GM18507 (cell line): ENCODE measurements around the gene CDON.
"Not testable (repeated sequence)": the region's sequence is repeated elsewhere in the genome, so short reads cannot be mapped to it uniquely, and the experiment has no call there.

Experiments used
- DNase-seq: peaks from one replicate; pipeline ENCODE4 v3.0.0; 2011; ENCODE audit warnings: low read depth; ENCODE audit not compliant: insufficient read length; ENCODE audit errors: extremely low spot score
- FAIRE-seq: peaks from 2 replicates; lab custom pipeline; 2011; peaks lifted over from hg19 to GRCh38; lab: Jason Lieb, UNC

Gene CDON

GRCh38 chr11:125935056-125935455 lies 127.6 kb downstream of the CDON start:
- FAIRE-seq: no peak
- DNase-seq: no peak

- no peak for FAIRE-seq
- no peak for DNase-seq
Observed at GRCh38 chr11:125934473-125934872, 128.2 kb downstream of the CDON start.

GRCh38 chr11:125933030-125933813 lies 129.4 kb downstream of the CDON start:
- FAIRE-seq: no peak

GRCh38 chr11:125932301-125932700 lies 130.4 kb downstream of the CDON start:
- DNase-seq: no peak
- no peak for FAIRE-seq

More at GRCh38 chr11:125933030-125933813, 129.4 kb downstream of the CDON start:
- no peak for DNase-seq

GRCh38 chr11:125931668-125932067 lies 131.0 kb downstream of the CDON start:
- FAIRE-seq (no peak), DNase-seq (no peak)

- DNase-seq: no peak
- FAIRE-seq: no peak
Observed at GRCh38 chr11:125931116-125931515, 131.6 kb downstream of the CDON start.

- DNase-seq (no peak), FAIRE-seq (no peak)
Observed at GRCh38 chr11:125930076-125930450, 132.6 kb downstream of the CDON start.

GRCh38 chr11:125929445-125930075 lies 133.1 kb downstream of the CDON start:
- FAIRE-seq (no peak), DNase-seq (no peak)

GRCh38 chr11:125926682-125927081 lies 136.0 kb downstream of the CDON start:
- DNase-seq (no peak), FAIRE-seq (no peak)

GRCh38 chr11:125925804-125926203 lies 136.9 kb downstream of the CDON start:
- DNase-seq: no peak
- no peak for FAIRE-seq

- no peak for DNase-seq
Observed at GRCh38 chr11:125925247-125925740, 137.4 kb downstream of the CDON start.

GRCh38 chr11:125924384-125925007 lies 138.2 kb downstream of the CDON start:
- DNase-seq: no peak
- no peak for FAIRE-seq

More at GRCh38 chr11:125925247-125925740, 137.4 kb downstream of the CDON start:
- no peak for FAIRE-seq

GRCh38 chr11:125923633-125924032 lies 139.0 kb downstream of the CDON start:
- no peak for FAIRE-seq
- DNase-seq: no peak

- FAIRE-seq (peak; percentile 83), DNase-seq (peak; percentile 54)
Observed at GRCh38 chr11:125923012-125923579, 139.6 kb downstream of the CDON start.

- no peak for DNase-seq
- no peak for FAIRE-seq
Observed at GRCh38 chr11:125922156-125922555, 140.5 kb downstream of the CDON start.

- DNase-seq: no peak
- no peak for FAIRE-seq
Observed at GRCh38 chr11:125921042-125921441, 141.6 kb downstream of the CDON start.

- FAIRE-seq (no peak), DNase-seq (no peak)
Observed at GRCh38 chr11:125918140-125918840, 144.4 kb downstream of the CDON start.

GRCh38 chr11:125916683-125917347 lies 145.9 kb downstream of the CDON start:
- no peak for FAIRE-seq
- no peak for DNase-seq

GRCh38 chr11:125914601-125915000 lies 148.1 kb downstream of the CDON start:
- not testable (repeated sequence) for FAIRE-seq, DNase-seq
